ENCODE measurements around the gene SAFB.

The SAFB gene

DNA sequence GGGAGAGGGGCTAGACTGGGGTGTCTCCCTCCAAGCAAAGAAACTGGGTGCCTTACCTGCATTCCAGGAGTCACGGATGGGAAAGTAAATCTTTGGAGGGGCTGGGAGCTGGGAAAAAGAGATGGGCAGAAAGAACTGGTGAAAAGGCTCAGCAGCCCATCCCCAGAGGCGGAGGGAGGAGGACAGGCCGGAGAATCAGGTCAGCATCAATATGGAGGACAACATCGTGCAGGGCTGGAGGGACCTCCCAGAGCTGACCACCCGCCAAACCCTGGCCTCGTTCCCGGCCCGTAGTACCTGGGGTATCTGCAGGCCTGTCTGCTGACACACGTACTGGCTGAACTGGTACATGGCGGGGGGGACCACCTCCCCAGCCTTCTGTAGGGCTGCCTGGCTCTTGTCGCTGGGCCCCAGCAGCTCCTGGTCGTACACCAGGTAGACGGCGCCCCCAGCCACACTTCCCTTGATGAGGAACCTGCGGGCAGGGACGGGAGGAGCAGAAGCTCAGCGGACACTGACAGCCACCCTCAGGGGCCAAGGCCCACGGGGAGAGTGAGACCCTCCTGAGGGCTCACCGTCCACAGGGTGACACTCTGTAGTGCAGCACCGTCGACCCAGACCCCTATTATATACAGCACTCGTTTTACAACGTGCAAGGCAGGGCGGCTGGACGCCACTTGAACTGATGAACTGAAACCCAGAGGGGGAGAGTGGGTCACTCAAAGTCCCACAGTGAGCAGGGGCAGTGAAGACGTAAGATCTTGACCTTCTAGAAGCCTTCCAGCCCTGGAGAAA, 56.6 kb downstream of the SAFB start:
- no peak for TF ChIP-seq CTCF (IDR thresholded peaks at IDR 0.05)
- peak overlapping the region; percentile 82 for H3K27ac ChIP-seq

DNA sequence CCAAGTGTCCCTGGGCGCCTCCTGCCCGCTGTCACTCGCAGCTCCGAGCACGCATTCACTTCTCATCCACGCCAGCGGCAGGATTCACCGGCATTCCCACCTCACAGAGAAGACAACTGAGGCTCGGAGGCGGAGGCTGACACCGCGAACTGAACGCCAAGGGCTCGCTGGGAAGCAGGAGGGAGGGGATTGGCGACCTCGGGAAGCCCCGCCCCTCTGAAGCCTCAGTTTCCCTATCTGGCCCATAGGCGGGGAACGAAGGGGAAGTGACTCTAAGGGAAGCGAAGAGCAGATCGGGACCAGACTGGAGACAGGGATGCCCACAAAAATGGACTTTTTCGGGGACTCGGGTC, 57.2 kb downstream of the SAFB start:
- TF ChIP-seq CTCF (IDR thresholded peaks at IDR 0.05) = no peak
- TF ChIP-seq ZFX (IDR thresholded peaks at IDR 0.05; ENCODE audit: borderline replicate concordance) = no peak
- H3K27ac ChIP-seq = peak overlapping the region; percentile 82

DNA sequence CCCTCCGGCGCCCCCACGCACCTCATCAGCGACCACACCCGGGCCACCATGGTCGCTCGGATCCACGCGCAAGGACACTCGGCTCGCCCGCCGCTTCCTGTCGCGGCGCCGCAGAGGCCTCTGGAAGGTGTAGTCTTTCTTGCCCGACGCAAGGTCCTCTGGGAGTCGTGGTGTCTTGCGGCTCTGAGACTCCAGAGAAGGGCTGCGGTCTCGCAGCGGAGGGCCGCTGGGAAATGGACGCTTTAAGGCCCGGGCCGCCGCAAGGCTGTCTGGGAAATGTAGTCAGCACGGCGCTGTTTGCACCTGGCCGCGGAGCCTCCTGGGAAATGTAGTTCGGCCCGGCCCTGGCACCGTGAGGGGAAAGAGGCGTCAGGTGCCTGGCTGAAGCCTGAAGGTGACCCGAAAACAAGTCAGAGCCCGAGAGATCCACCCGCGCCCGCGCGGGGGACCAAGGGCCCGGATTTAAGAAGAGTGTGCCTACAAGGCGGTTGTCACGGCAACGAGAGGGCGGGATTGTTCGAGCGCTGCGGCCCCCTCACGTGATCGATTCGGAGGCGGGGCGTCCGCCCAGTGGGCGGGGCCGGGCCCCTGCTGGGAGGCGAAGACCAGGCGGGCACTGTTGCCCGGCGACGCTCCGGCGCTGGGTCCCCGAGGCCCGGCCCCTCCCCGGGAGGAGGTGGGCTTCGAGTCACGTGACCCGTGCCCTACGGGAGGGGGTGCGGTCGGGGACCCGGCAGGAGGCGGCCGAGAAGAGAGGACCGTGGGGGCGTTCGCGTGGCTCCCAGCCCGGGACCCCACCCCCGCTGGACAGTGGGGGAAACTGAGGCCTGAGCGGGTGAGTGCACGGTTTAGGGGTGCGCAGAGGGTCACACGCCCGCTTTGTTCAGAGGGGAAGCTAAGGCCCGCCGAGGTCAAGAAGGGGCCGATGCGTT, 57.8 kb downstream of the SAFB start, which contains the start of the genes HSD11B1L and MICOS13:
TSS of gene HSD11B1L (plus strand) at position 591 of the 932 bp plus-strand sequence. CDS start 3,806 bp downstream, outside the sequence.
TSS of gene MICOS13 (minus strand) at position 80 of the 932 bp plus-strand sequence. CDS start at position 50, 30 bp downstream.
- H3K27ac ChIP-seq = peak within 1 kb of the TSS; percentile 82
- TF ChIP-seq ZFX (IDR thresholded peaks at IDR 0.05; ENCODE audit: borderline replicate concordance) (no peak), CTCF (IDR thresholded peaks at IDR 0.05) (no peak)

DNA sequence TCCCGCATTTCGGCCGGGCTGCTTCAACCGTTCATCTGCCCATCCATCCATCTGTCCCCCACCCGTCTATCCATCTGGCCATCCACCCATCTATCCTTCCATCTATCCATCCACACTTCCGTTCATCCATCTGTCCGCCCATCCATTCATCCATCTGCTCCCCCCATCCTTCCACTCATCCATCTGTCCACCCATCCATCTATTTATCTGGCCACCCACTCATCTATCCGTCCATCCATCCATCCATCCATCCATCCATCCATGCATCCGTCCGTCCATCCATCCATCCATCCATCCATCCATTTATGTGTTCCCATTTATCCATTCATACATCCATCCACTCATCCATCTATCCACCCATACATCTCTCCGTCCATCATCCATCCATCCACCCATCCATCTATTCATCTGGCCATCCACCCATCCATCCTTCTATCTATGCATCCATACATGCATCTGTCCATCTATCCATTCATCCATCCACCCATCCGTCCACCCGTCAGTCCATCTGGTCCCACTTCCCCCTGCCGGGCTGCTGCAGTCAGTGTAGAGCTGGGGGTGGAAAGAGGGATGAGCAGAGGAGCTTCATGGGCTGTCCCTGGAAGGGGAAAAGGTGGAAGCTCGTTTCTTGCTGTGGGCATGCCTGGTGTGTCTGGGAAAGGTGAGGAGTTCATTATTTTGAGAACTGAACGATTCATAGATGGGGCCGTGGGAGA, 58.7 kb downstream of the SAFB start:
- TF ChIP-seq CTCF (IDR thresholded peaks at IDR 0.05) (no peak), ZFX (IDR thresholded peaks at IDR 0.05; ENCODE audit: borderline replicate concordance) (no peak)
- no peak overlapping the region for H3K27ac ChIP-seq

DNA sequence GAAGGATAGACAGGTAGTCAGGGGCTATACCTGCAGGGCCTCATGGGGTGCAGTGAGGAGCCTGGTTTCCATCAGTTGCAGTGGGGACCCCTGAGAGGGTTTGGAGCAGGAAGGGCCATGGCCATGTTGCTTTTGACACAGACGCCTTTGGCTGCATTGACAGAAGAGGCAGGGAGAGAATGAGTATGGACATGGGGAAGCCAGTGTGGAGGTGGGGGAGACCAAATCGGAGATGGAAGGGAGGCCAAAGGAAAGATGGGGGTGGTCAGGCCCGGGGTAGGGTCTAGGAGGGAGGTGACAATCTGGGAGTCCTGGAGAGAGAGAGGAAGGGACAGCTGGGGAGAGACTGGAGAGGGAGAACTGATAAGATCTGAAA, 59.2 kb downstream of the SAFB start:
- TF ChIP-seq CTCF (IDR thresholded peaks at IDR 0.05) (no peak), ZFX (IDR thresholded peaks at IDR 0.05; ENCODE audit: borderline replicate concordance) (no peak)

GRCh38 chr19:5683177-5683886, 60.4 kb downstream of the SAFB start:
- TF ChIP-seq CTCF (IDR thresholded peaks at IDR 0.05) (no peak), ZFX (IDR thresholded peaks at IDR 0.05; ENCODE audit: borderline replicate concordance) (no peak)
- no peak overlapping the region for H3K27ac ChIP-seq

More for the DNA sequence above, 59.2 kb downstream of the SAFB start:
- H3K27ac ChIP-seq = no peak overlapping the region
